HUES64 (cell line): ENCODE measurements around the gene UNC5B.

Experiments used
- H3K27ac ChIP-seq: 2 replicates; pipeline ENCODE4 v1.7.0; 2013; ENCODE audit warnings: low read depth, low read length, inconsistent platforms
- H3K27me3 ChIP-seq: 2 replicates; pipeline ENCODE4 v1.6.1; 2013; ENCODE audit warnings: mild to moderate bottlenecking, low read length; ENCODE audit not compliant: insufficient read depth
- H3K36me3 ChIP-seq: 2 replicates; pipeline ENCODE4 v1.6.1; 2013; ENCODE audit warnings: mild to moderate bottlenecking, low read length; ENCODE audit not compliant: insufficient read depth
- H3K4me1 ChIP-seq: 2 replicates; pipeline ENCODE4 v1.6.1; 2013; ENCODE audit warnings: mild to moderate bottlenecking, low read length, moderate library complexity; ENCODE audit not compliant: insufficient read depth
- H3K4me3 ChIP-seq: 2 replicates; pipeline ENCODE4 v1.5.1; 2013; ENCODE audit warnings: mild to moderate bottlenecking, low read length, moderate library complexity
- H3K9ac ChIP-seq: 2 replicates; pipeline ENCODE4 v1.6.1; 2013; ENCODE audit warnings: mild to moderate bottlenecking, low read depth, low read length
- H3K9me3 ChIP-seq: 2 replicates; pipeline ENCODE4 v1.6.1; 2013; ENCODE audit warnings: low read depth, low read length; ENCODE audit not compliant: insufficient read depth
- WGBS: fragments of 150-250, 120-280 bp; methylation state at CpG from one replicate; pipeline ENCODE4 v1.1.7; 2013; ENCODE audit warnings: missing lambda C conversion rate; 5-methylcytosine and 5-hydroxymethylcytosine counted together

UNC5B gene

DNA sequence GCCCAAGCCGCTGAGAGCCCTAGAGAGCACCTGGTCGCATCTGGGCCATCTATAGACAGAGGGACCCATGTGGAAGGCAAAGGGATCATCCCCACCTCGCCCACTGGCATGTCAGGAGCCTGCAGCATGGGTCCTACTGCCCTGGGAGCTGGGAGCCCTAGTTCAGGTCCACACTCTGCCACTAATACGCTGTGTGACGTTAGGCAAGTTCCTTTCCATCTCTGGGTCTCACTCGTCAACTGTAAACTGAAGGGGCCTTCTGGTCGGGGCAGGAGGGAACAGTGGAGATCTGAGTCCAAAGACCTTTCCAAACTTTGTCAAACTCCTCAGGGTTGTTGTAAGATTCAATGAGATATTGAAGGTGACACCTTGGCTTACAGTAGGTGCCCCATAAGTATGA, 23.4 kb downstream of the UNC5B start:
- H3K4me1 ChIP-seq: peaks cover 18% of the 10 kb centered on the region
- WGBS: 92% methylated on average over 7 of the region's 7 CpGs
- H3K36me3 ChIP-seq: no peaks in the 10 kb centered on the region
- no peak overlapping the region for H3K4me3 ChIP-seq
- no peaks in the 10 kb centered on the region for H3K9me3 ChIP-seq
- no peak overlapping the region for H3K9ac ChIP-seq
- no peak overlapping the region for H3K27ac ChIP-seq
- H3K27me3 ChIP-seq: no peaks in the 10 kb centered on the region

DNA sequence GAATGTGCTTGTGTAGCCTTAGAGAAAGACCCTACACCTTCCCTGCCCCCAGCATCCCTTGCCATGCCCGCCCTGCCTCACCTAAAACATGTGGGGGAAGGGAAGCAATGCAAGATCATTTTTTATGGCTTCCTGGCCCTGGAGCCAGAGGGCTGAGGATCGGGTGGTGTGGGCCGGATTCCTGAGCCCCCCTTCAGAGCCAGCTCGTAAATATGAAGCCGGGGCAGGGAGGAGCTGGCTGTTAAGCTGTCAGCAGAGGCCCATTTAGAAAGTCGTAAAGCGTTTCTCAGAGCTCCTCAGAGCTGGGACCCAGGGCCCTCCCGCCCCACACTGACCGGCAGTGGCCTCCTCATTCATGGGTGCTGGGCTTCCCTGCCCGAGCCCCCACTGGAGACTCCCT, 23.9 kb downstream of the UNC5B start:
- Histone ChIP-seq H3K9me3 (no peaks in the 10 kb centered on the region), H3K36me3 (no peaks in the 10 kb centered on the region), H3K27me3 (no peaks in the 10 kb centered on the region), H3K4me1 (peaks cover 18% of the 10 kb centered on the region), H3K4me3 (no peak overlapping the region), H3K9ac (no peak overlapping the region), H3K27ac (no peak overlapping the region)
- WGBS: 49% methylated on average over 10 of the region's 10 CpGs

GRCh38 chr10:71236822-71237682, 24.7 kb downstream of the UNC5B start:
- Histone ChIP-seq H3K4me3 (no peak overlapping the region), H3K36me3 (no peaks in the 10 kb centered on the region), H3K27me3 (no peaks in the 10 kb centered on the region), H3K4me1 (peaks cover 18% of the 10 kb centered on the region), H3K27ac (no peak overlapping the region), H3K9ac (no peak overlapping the region), H3K9me3 (no peaks in the 10 kb centered on the region)
- 79% methylated on average over 15 of the region's 15 CpGs for WGBS

DNA sequence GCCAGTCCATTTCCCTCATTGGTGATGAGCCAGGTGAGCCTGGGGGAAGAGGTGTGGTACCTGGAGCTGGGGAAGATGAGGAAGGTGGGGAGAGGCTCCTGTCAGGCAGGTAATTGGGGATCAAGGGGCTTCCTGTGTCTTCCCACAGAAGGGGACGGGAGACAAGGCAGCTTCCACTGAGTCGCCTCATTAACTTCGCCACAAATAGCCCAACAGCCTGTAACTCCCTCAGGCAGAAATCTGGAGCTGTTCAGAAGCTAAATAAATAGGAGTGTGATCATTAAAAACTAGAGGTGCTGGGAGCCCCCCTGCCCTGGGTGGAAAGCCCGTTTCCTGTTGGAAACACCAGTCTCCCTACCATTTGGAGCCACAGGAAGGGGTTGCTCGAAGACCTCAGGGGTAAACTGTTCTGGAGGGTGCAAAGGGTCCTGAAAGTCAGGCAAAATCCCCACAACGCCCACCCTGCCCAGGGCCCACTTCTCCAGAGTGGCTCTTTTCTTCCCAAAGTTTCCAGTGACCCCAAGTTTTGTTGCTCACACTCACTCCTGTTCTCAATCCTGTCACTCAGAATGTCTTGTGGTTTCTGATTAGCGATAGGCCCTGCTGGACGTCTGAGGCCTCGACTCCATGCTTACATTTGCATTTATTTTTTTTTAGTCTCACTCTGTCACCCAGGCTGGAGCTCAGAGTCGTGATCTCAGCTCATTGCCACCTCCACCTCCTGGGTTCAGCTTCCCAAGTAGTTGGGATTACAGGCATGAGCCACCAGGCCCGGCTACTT, 25.7 kb downstream of the UNC5B start:
- Histone ChIP-seq H3K9ac (no peak overlapping the region), H3K27me3 (no peaks in the 10 kb centered on the region), H3K36me3 (no peaks in the 10 kb centered on the region), H3K27ac (no peak overlapping the region), H3K4me1 (peaks cover 18% of the 10 kb centered on the region), H3K9me3 (no peaks in the 10 kb centered on the region), H3K4me3 (no peak overlapping the region)
- 88% methylated on average over 11 of the region's 11 CpGs for WGBS

- no peaks in the 10 kb centered on the region for H3K9me3 ChIP-seq
- H3K9ac ChIP-seq: no peak overlapping the region
- 89% methylated on average over 4 of the region's 4 CpGs for WGBS
- no peak overlapping the region for H3K27ac ChIP-seq
- H3K36me3 ChIP-seq: no peaks in the 10 kb centered on the region
- no peak overlapping the region for H3K4me3 ChIP-seq
- peaks cover 18% of the 10 kb centered on the region for H3K4me1 ChIP-seq
- no peaks in the 10 kb centered on the region for H3K27me3 ChIP-seq
Observed at GRCh38 chr10:71238626-71239025, 26.3 kb downstream of the UNC5B start.

GRCh38 chr10:71239131-71239915, 27.0 kb downstream of the UNC5B start:
- H3K4me1 ChIP-seq: peaks cover 18% of the 10 kb centered on the region
- no peak overlapping the region for H3K9ac ChIP-seq
- H3K4me3 ChIP-seq: no peak overlapping the region
- no peaks in the 10 kb centered on the region for H3K9me3 ChIP-seq
- WGBS: 88% methylated on average over 13 of the region's 13 CpGs
- no peaks in the 10 kb centered on the region for H3K27me3 ChIP-seq
- H3K36me3 ChIP-seq: no peaks in the 10 kb centered on the region
- no peak overlapping the region for H3K27ac ChIP-seq

DNA sequence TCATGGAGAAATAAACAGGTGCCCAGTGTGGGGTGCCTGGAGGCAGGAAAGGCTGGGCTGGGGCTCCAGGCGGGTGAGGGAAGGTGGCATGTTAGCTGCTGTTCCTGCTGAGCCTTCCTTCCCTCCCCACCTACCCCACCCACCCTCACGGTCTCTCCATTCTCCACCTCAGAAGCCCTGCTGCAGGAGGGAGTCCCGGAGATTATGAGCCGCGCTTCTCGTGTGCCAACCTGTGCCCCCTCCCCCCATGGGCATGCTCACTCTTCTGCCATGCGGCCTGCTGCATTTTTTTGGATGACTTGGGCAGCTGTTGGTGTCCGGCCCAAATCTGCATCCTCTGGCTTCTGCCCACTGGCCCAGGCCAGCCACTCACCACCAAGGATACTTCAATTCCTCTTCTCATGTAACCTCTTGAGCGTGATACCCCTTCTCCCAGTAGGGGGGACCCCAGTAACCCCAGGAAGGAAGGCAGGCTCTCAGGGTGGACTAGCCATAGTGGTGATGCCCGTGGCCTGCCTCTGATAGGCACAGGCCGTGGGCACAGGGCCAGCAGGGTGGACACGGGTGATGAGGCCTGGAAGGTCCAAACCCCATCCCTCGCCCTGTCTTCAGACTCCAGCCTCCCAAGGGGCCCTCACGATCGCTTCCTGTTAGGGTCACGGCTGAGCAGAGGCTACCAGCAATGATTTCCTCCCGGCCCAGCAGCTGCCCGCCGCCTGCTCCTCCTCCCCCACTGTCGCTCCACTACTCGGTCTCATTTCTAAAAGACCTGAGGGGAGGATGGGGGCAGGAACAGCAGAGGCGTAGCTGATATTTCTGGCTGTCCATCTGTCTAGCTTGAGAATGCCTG, 27.8 kb downstream of the UNC5B start:
- Histone ChIP-seq H3K4me3 (no peak overlapping the region), H3K27ac (no peak overlapping the region), H3K36me3 (no peaks in the 10 kb centered on the region), H3K4me1 (peaks cover 17% of the 10 kb centered on the region), H3K9me3 (no peaks in the 10 kb centered on the region), H3K9ac (no peak overlapping the region), H3K27me3 (no peaks in the 10 kb centered on the region)
- 86% methylated on average over 21 of the region's 22 CpGs for WGBS

DNA sequence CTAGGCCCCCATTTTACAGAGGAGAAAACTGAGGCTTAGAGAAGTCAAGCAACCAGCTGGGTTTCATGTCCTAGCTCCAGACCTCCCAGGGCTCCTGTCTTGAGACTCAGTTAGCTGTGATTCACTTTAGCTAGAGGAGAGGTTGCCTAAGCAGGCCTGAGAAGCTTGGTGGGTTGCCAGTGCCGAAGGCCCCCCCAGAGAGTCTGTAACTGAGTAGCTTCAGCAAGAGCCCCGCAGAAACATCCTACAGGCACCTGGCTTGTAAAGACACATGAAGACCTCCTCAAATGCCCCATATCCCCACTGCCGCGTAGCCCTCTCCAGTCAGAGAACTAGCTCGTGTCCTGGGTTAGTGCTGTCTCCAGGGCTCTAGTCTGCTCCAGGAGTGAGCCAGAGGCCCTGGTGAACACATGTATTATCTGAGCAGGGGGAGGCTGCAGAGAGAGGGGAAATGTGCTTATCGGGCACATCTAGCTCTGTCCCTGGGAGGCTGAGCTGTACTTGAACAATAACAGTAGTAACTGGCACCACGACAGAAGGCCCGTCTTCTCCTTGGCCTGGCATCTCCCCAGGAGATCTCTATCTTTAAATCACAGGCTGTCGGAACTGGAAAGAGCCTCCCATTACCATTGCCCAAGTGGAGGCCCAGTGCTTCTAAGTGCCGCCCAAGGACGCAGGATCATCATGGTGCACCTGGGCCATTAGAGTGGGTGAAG, 28.9 kb downstream of the UNC5B start:
- Histone ChIP-seq H3K36me3 (no peaks in the 10 kb centered on the region), H3K4me1 (peaks cover 13% of the 10 kb centered on the region), H3K4me3 (no peak overlapping the region), H3K9ac (no peak overlapping the region), H3K27ac (no peak overlapping the region), H3K27me3 (no peaks in the 10 kb centered on the region), H3K9me3 (no peaks in the 10 kb centered on the region)
- WGBS: 92% methylated on average over 11 of the region's 11 CpGs

DNA sequence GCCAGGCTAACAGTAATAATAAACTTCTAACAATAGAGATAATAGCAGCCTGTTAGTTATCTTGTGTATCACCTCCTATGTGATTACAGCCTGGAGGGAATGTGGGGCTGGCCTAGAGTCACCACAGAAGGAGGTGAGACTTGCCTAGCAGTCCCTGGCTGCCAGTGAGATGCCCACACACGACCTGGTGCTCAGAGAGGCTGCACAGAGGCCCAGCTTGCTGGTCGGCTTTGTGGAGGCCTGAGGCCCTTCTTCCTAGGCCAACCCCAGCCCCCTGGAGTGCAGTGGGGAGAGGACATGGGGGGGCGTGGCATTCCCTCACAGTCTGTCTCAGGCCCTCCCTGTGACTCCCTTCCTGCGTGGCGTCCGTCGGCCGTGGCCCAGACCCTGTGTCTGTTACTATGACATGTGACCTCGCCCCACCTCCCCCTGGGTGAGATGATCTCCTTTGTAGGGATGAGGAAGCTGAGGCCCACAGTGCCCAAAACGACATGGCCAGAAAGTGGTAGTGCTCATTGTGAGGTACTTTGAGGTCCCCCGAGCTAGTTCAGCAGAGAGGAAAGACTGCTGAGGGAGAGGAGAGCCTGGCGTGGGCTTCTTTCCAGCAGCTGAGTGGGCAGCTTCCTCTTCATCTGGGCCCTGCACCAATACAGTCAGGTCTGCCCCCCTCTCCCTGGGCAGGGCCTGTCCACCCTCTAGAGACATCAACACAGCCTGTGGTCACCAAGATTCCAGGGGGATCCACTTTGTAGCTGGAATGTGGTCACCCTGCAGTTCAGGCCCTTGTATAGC, 29.7 kb downstream of the UNC5B start:
- WGBS: 87% methylated on average over 12 of the region's 12 CpGs
- peaks cover 13% of the 10 kb centered on the region for H3K4me1 ChIP-seq
- H3K27me3 ChIP-seq: no peaks in the 10 kb centered on the region
- H3K36me3 ChIP-seq: no peaks in the 10 kb centered on the region
- H3K9ac ChIP-seq: no peak overlapping the region
- no peaks in the 10 kb centered on the region for H3K9me3 ChIP-seq
- no peak overlapping the region for H3K27ac ChIP-seq
- H3K4me3 ChIP-seq: no peak overlapping the region
